ENCODE results near the gene SLC25A5.
A peak's percentile ranks its signal among the peaks of the same experiment; 100 is the strongest.
"Not testable (repeated sequence)": the region's sequence is repeated elsewhere in the genome, so short reads cannot be mapped to it uniquely, and the experiment has no call there.

SLC25A5 gene

DNA sequence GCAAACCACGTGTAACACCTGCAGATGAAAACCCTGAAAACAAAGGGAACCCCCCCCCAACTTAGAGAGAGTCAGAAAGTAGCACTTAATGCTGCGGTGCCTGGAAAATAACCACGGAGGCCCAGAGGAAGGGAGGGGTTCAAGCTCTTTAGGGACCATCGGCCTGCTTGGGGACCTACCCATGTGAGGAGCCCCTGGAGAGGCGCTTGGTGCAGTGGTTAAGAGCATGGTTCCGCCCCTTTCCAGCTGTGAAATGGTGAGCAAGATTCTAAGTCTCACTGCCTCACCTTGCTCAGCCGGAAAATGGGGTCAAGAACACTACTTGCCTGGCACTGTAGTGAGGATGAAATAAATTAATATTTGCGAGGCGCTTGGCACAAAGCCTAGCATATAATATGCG lies 13.8 kb downstream of the SLC25A5 start:
- H3K27me3 ChIP-seq = no peaks in the 10 kb centered on the region
- peak overlapping the region in 9 of 10 experiments; percentile 16 to 61 (median 43); a peak in 13 of 20 replicates for H3K4me3 ChIP-seq
- peak overlapping the region; percentile 56 to 74 (median 67); a peak in 21 of 22 replicates for H3K9ac ChIP-seq
- peak overlapping the region in 10 of 11 experiments; percentile 36 to 70 (median 64); a peak in 19 of 22 replicates for H3K27ac ChIP-seq
- peaks cover 17 to 33% (median 25%) of the 10 kb centered on the region in 10 experiments for H3K4me1 ChIP-seq
- no peaks in the 10 kb centered on the region for H3K9me3 ChIP-seq (replicated peaks in 1 of 11)
- peak overlapping the region; percentile 40 to 73 (median 66) for H3K4me2 ChIP-seq
- no peaks in the 10 kb centered on the region for H3K36me3 ChIP-seq
- no peak for TF ChIP-seq Cebpa-rat (IDR thresholded peaks at IDR 0.05)
- no peaks in the 10 kb centered on the region for H4K20me1 ChIP-seq

- no peaks in the 10 kb centered on the region for H3K27me3 ChIP-seq
- peak overlapping the region in 10 of 11 experiments; percentile 36 to 70 (median 64); a peak in 20 of 22 replicates for H3K27ac ChIP-seq
- peaks cover 16 to 25% (median 20%) of the 10 kb centered on the region in 10 experiments for H3K4me1 ChIP-seq
- peak overlapping the region; percentile 56 to 74 (median 67); a peak in 21 of 22 replicates for H3K9ac ChIP-seq
- H3K4me3 ChIP-seq = peak overlapping the region in 9 of 10 experiments; percentile 16 to 61 (median 43); a peak in 14 of 20 replicates
- no peaks in the 10 kb centered on the region for H3K9me3 ChIP-seq (replicated peaks in 1 of 11)
- H3K36me3 ChIP-seq = no peaks in the 10 kb centered on the region
- no peak for TF ChIP-seq Cebpa-rat (IDR thresholded peaks at IDR 0.05)
- no peaks in the 10 kb centered on the region for H4K20me1 ChIP-seq
- peak overlapping the region; percentile 40 to 73 (median 66) for H3K4me2 ChIP-seq
Observed at GRCh38 chrX:119482481-119483480, 14.5 kb downstream of the SLC25A5 start.

DNA sequence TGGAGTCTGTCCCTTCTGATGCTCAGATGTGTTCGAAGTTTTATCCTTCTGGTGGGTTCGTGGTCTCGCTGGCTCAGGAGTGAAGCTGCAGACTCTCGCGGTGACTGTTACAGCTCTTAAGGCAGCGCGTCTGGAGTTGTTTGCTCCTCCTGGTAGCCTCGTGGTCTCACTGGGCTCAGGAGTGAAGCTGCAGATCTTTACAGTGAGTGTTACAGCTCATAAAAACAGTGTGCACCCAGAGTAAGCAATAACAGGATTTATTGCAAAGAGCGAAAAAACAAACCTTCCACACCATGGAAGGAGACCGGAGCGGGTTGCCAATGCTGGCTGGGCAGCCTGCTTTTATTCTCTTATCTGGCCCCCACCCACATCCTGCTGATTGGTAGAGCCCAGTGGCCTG lies 18.5 kb downstream of the SLC25A5 start:
- H3K27ac ChIP-seq = no peak overlapping the region
- peaks cover 4 to 8% (median 6%) of the 10 kb centered on the region in 10 experiments; a peak in 19 of 20 replicates for H3K4me1 ChIP-seq
- no peak for TF ChIP-seq Cebpa-rat (IDR thresholded peaks at IDR 0.05)
- no peak overlapping the region for H3K4me2 ChIP-seq
- no peaks in the 10 kb centered on the region for H3K36me3 ChIP-seq
- H4K20me1 ChIP-seq = no peaks in the 10 kb centered on the region
- H3K9ac ChIP-seq = no peak overlapping the region
- H3K27me3 ChIP-seq = no peaks in the 10 kb centered on the region
- H3K4me3 ChIP-seq = no peak overlapping the region
- no peaks in the 10 kb centered on the region for H3K9me3 ChIP-seq (replicated peaks in 1 of 11)

- H3K27ac ChIP-seq = not testable (repeated sequence)
Observed at GRCh38 chrX:119487766-119488165, 19.5 kb downstream of the SLC25A5 start.

GRCh38 chrX:119488749-119489148 lies 20.5 kb downstream of the SLC25A5 start:
- no peak overlapping the region for H3K4me2 ChIP-seq
- no peaks in the 10 kb centered on the region for H3K4me1 ChIP-seq
- H3K4me3 ChIP-seq = no peak overlapping the region
- no peak overlapping the region for H3K9ac ChIP-seq
- no peaks in the 10 kb centered on the region for H3K36me3 ChIP-seq
- no peak for TF ChIP-seq Cebpa-rat (IDR thresholded peaks at IDR 0.05)
- H3K27ac ChIP-seq = no peak overlapping the region
- no peaks in the 10 kb centered on the region for H3K27me3 ChIP-seq
- H3K9me3 ChIP-seq (replicated peaks in 1 of 11) = no peaks in the 10 kb centered on the region
- H4K20me1 ChIP-seq = no peaks in the 10 kb centered on the region

More at GRCh38 chrX:119487766-119488165, 19.5 kb downstream of the SLC25A5 start:
- not testable (repeated sequence) for H3K9me3 ChIP-seq (replicated peaks in 1 of 11); H3K27me3 ChIP-seq; H3K36me3 ChIP-seq; H3K9ac ChIP-seq; H3K4me1 ChIP-seq; H3K4me2 ChIP-seq; H4K20me1 ChIP-seq; H3K4me3 ChIP-seq

- H3K4me3 ChIP-seq = no peak overlapping the region
- TF ChIP-seq Cebpa-rat (IDR thresholded peaks at IDR 0.05) = no peak
Observed at GRCh38 chrX:119489212-119490074, 21.2 kb downstream of the SLC25A5 start.

GRCh38 chrX:119492463-119492862 lies 24.2 kb downstream of the SLC25A5 start:
- H3K27ac ChIP-seq = no peak overlapping the region
- no peaks in the 10 kb centered on the region for H3K27me3 ChIP-seq
- peaks cover 0 to 20% (median 18%) of the 10 kb centered on the region in 10 experiments; a peak in 16 of 20 replicates for H3K4me1 ChIP-seq
- H3K9ac ChIP-seq = no peak overlapping the region
- H3K36me3 ChIP-seq = no peaks in the 10 kb centered on the region
- no peak overlapping the region for H3K4me3 ChIP-seq
- TF ChIP-seq Cebpa-rat (IDR thresholded peaks at IDR 0.05) = no peak
- no peak overlapping the region for H3K4me2 ChIP-seq
- H3K9me3 ChIP-seq (replicated peaks in 1 of 11) = no peaks in the 10 kb centered on the region
- no peaks in the 10 kb centered on the region for H4K20me1 ChIP-seq

More at GRCh38 chrX:119489212-119490074, 21.2 kb downstream of the SLC25A5 start:
- H3K4me1 ChIP-seq = no peaks in the 10 kb centered on the region
- H3K27ac ChIP-seq = no peak overlapping the region
- H3K9ac ChIP-seq = no peak overlapping the region
- no peaks in the 10 kb centered on the region for H3K36me3 ChIP-seq
- no peak overlapping the region for H3K4me2 ChIP-seq
- no peaks in the 10 kb centered on the region for H3K9me3 ChIP-seq (replicated peaks in 1 of 11)
- no peaks in the 10 kb centered on the region for H4K20me1 ChIP-seq
- no peaks in the 10 kb centered on the region for H3K27me3 ChIP-seq

GRCh38 chrX:119493851-119494495 lies 25.7 kb downstream of the SLC25A5 start:
- not testable (repeated sequence) for H3K27ac ChIP-seq; H3K4me2 ChIP-seq; H3K9me3 ChIP-seq (replicated peaks in 1 of 11); H3K4me3 ChIP-seq; H3K27me3 ChIP-seq; H4K20me1 ChIP-seq; H3K36me3 ChIP-seq; H3K9ac ChIP-seq
- H3K4me1 ChIP-seq = peaks cover 0 to 21% (median 19%) of the 10 kb centered on the region in 10 experiments; a peak in 16 of 20 replicates
